HG03175 (cell line): Measurements from ENCODE around the gene LHCGR.
A peak's percentile ranks its signal among the peaks of the same experiment; 100 is the strongest.
"Not testable (repeated sequence)": the region's sequence is repeated elsewhere in the genome, so short reads cannot be mapped to it uniquely, and the experiment has no call there.

Source experiments
- ATAC-seq: cut with Tn5 transposase; IDR thresholded peaks from one replicate; pipeline ENCODE4 v1.9.1; 2021; ENCODE audit warnings: mild to moderate bottlenecking, moderate library complexity; ENCODE audit not compliant: unreplicated experiment

Gene LHCGR

GRCh38 chr2:48713647-48714046 lies 41.9 kb downstream of the LHCGR start:
- ATAC-seq, result no peak

DNA sequence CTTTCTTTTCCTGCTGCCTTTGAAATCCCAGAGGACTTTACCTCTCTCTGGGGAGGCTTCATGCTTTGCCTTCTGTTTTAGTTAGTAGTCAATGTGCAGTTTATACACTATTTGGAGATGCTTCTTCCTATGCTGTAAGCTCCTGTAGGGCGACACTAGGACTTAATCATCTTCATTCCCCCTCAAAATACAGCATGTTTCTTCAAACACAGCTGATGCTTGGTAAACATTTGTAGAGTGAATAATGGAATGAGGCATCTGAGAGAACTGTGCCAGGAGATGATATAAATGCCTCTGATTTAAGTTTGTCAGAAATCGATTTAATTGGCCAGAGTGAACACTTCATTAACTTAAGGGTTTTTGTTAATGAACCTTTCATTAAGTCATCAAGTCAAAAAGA lies 43.4 kb downstream of the LHCGR start:
- no peak for ATAC-seq

DNA sequence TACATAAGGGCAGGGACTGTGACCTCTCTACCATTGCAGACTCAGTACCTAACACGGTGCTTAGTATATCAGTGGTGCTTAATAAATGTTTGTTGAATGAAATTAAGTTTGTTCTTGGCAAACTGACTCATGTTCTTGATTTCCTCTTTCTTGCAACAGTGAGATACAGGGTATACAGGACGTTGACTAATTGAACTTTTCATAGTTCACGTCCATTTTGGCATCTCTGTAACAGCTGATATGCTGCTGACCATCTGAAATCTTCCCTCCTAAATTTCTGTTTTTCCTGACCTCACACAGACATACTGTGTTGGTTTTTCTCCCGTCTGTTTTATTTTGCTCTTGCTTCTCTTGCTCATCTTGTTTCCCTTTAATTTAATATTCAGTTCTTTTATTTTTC lies 44.2 kb downstream of the LHCGR start:
- no peak for ATAC-seq

DNA sequence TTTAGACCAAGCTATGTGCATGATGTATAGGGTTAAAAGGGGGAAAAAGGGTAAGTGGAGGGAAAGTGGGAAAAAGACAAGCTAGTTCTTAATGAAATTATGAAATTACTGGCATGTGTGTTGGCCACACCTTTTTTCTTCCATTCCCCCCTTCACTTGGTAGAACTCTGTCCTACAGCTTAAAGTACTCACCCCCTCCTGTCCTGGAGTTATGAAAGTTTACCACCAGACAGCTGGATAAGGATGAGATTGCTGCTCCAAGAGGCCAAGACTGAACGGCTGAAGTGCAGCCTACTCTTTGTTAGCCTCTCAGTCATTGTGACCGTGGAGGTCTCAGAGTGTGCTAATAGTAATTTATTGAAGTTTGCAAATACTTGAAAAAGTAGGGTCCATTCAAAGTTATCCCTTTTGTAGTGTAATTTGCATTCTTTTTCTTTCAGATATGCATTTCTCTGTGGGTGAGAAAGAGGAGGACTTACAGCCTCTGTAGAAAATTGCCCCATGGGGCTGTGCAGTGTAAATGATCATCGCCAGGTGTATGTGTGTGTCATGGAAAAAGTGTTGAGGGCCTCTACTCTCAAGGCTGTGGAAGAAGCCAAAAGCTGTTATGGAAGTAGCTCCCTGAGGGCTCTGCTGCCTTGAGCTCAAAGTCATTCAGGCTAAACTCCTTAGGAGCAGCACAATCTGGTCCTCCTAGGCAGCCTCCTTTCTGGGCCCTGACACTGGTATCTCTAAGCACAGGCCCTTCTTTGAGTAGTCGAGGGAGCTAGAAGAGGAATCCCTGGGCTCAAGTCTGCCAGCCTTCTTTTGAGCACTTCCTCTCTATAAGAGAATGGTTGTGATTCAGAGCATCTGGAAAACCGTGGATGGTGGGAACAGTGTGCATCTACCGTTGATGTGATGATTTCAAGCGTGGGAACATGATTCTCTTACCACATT lies 46.2 kb downstream of the LHCGR start:
- ATAC-seq, result no peak

- ATAC-seq, result no peak
Observed at GRCh38 chr2:48707466-48707865, 48.1 kb downstream of the LHCGR start.

DNA sequence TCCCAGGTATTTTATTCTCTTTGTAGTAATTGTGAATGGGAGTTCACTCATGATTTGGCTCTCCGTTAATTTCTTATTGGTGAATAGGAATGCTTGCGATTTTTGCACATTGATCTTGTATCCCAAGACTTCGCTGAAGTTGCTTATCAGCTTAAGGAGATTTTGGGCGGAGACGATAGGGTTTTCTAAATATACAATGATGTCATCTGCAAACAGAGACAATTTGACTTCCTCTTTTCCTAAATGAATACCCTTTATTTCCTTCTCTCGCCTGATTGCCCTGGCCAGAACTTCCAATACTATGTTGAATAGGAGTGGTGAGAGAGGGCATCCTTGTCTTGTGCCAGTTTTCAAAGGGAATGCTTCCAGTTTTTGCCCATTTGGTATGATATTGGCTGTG lies 51.9 kb downstream of the LHCGR start:
- ATAC-seq, result not testable (repeated sequence)

DNA sequence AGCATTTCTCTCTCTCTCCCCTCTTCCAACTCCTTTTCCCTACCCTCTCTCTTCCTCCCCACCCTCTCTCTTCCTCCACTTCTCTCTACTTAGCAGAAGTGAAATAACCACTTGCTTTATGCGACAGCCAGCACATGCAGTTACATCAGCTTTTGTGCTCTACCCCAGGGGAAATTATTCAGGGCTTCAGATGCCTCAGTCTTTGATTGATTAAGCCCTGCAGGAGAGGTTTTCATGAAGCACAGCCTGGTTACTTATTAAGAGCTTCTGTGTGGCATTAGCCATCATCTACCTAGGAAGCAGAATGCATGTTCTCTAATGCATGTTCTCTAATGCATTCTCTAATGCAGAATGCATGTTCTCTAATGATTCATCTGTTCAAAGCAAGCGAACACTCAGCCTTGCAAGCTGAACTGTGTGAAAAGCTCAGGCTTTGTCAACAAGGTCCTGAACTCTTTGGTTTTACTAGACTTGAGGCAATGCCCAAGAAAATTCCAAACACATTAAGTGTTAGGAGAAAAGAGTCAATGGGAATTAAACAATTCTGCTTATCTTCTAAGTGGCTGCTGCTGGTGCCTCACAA lies 56.1 kb downstream of the LHCGR start:
- ATAC-seq, result no peak

DNA sequence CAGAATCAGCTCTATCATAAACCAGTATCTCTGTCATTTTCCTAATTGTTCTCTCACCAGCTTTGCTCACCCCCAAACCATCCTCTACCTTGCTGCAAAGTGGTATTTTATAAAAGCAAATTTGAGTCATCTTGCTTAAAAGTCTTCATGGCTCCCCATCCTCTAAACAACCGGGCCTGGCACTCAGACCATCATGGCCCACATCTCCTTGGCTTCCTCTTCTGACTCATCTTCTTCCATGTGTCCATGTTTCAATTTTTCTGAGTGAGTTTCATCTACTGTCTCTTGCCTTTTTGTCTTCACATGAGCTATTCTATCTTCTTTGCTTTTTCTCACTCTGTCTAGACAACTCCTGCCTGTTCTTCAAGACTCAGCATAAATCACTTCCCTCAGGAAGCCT lies 58.6 kb downstream of the LHCGR start:
- ATAC-seq, result no peak

- ATAC-seq, result no peak
Observed at GRCh38 chr2:48695991-48696390, 59.5 kb downstream of the LHCGR start.

DNA sequence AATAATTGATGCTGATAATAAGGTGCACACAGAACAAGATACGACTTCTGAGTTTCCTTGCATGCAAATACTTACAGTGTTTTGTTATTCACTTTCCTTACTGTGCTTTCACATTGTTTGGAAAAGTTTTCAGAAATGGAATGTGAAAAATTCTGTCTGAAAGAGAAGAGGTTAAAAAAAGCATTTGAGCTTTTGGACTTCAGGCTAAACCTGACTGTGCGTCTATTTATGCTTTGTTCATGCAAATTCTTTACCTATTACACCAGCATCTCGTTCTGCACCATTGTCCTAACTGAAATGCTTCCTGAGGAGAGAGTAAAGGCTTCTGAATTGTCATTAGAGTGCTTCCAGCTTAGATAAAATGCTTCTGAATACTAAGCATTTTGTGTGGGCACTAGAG lies 61.4 kb downstream of the LHCGR start:
- ATAC-seq, result no peak

GRCh38 chr2:48693645-48694044 lies 61.9 kb downstream of the LHCGR start:
- no peak for ATAC-seq

DNA sequence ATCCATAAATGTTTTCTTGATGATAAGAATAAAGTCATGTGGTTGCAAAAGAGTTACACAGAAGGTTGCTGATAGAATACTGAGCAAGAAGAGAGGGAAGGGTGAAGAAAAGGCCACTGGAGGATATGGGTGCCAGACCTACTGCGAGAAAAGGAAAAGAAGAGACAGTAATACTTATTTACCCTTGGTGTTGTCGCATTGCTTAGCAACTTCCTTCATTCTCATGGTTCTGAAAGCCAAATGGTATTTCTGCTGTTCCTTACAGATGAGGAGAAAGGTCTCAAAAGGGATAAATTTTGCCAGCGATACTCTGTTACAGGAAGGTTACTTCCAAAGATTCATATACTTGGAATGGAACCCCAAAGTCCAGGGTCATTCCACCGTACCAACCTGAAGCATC lies 62.5 kb downstream of the LHCGR start:
- no peak for ATAC-seq

DNA sequence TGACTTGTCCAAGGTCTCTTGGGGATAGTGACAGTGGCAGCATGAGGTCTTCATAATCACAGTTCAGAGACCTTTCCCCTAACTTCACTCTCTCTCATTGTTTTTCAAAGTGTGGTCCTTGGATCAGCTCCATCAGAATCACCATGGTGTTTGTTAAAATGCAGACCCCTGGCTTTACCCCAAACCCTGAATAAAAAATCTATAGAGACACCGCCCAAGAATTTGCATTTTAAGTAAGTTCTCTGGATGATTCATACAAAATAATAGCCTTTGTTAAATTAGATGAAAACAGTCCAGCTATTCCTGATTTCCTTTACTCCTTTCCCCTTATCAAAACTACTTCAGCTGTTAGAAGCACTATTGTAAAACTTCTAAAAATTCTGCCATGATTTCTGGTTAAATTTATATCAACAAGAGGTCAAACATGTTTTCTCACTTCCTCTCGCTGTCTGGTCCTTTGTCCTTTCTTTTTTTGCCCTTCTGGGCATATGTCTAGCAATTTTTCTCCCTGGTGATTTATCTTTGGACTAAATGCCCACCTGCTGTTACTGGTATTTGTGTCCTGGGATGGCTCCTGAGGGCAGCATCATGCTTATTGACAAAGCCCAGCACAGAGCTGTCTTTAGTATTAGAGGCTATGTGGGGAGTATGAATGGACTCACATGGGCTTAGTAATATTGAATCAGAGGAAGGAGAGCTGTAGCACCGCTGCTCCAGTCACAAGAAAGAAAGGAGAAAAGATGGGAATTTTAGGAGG lies 63.4 kb downstream of the LHCGR start:
- ATAC-seq, result no peak

- ATAC-seq, result no peak
Observed at GRCh38 chr2:48685126-48685525, 70.4 kb downstream of the LHCGR start.

- no peak for ATAC-seq
Observed at GRCh38 chr2:48677450-48677849, 78.1 kb downstream of the LHCGR start.

GRCh38 chr2:48674933-48675332 lies 80.6 kb downstream of the LHCGR start:
- ATAC-seq, result no peak

- no peak for ATAC-seq
Observed at GRCh38 chr2:48673581-48673980, 81.9 kb downstream of the LHCGR start.

DNA sequence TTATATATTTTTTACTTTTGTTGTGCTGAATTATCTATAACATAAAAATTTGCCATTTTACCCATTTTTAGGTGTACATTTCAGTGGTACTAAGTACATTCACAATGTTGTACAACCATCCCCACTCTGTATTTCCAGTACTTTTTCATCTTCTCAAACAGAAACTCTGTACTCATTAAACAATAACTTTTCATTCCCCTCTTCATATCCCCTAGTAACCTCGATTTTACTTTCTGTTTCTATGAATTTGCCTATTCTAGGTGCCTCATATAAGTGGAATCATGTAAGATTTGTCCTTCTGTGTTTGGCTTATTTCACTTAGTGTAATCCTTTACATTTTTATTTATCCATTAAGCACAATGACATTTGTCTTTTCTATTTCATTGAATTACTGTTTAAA lies 86.5 kb downstream of the LHCGR start:
- peak; percentile 84 for ATAC-seq

DNA sequence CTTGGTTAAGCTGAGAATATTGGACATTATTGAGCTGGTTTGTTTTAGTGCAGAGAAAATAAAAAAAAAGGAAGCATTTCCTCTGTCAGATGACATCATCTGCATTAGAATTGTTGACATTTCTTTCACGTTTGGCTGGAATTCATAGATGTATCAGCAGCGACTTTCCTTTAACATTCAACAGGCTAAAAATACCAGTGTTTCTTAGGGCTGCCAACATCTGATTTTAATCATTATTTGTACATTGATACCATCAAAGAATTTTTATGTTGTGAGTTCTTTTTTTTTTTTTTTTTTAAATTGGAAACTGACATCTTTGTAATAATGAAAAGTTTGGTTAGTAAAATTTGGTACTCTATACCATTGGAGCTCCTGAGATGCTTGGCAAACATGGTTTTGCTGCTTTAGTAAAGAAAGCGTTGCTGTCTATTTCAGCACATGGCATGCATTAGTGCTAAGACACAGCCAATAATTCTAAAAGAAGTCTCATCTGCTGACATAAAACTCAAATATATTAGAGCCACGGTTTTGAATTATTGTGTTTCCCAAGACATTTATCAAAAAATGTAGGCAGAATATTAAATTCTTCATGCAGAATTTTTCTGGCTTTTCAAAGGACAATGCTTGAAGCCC lies 104.2 kb downstream of the LHCGR start:
- ATAC-seq, result no peak

- ATAC-seq, result no peak
Observed at GRCh38 chr2:48638261-48638660, 117.3 kb downstream of the LHCGR start.
